Right atrium auricular region (tissue), 2 donors: ENCODE measurements around the gene COL4A6. TPM values are rescaled to one million over a fixed set of nuclear protein-coding genes. Genes with fewer than 3 reads are reported as not detected.

Experiments used
- DNase-seq: peaks from one replicate; pipeline ENCODE4 v3.0.0-alpha.2; 2019; ENCODE audit warnings: low spot score
- H3K27ac ChIP-seq, 2 donors: fragments of 200-600 bp; sonication (generic); 1 replicate in 1 of 2; 2 replicates in 1 of 2; pipeline ENCODE4 v1.5.1; 2016 to 2019
- H3K27me3 ChIP-seq, 2 donors: fragments of 200-600 bp; sonication (generic); one replicate each; pipeline versions ENCODE4 v1.5.1 to v1.6.0; 2017 to 2019
- H3K36me3 ChIP-seq: fragments of 200-600 bp; sonication (generic); one replicate; pipeline ENCODE4 v1.5.1; 2016
- H3K4me1 ChIP-seq, 2 donors: fragments of 200-600 bp; sonication (generic); one replicate each; pipeline versions ENCODE4 v1.5.1 to v1.6.0; 2017 to 2019
- H3K4me3 ChIP-seq, 2 donors: fragments of 200-600 bp; sonication (generic); 1 replicate in 1 of 2; 2 replicates in 1 of 2; pipeline ENCODE4 v1.5.1; 2017 to 2019; ENCODE audit warnings: mild to moderate bottlenecking in 1 of 2, moderate library complexity in 1 of 2
- H3K9me3 ChIP-seq, 2 donors: fragments of 200-600 bp; sonication (generic); one replicate each; pipeline ENCODE4 v1.5.1; 2019
- CTCF ChIP-seq, 2 donors: fragments of 200-600 bp; sonication (generic); IDR thresholded peaks; one replicate each; pipeline ENCODE4 v1.5.1; 2019; ENCODE audit warnings: antibody characterized with exemption in 2 of 2
- total RNA-seq, 2 donors: library from RNA; depleted of rRNA; stranded (reverse); fragments of >200 nt; gene quantifications; one replicate each; pipeline ENCODE4 v1.1.0, GENCODE V29; 2016

The COL4A6 gene
- total RNA-seq, 2 donors from 2014 or later, result 4.6 to 17.7 TPM

GRCh38 chrX:108307132-108308085 lies 130.8 kb downstream of the COL4A6 start:
- no peaks in the 10 kb centered on the region for H3K4me1 ChIP-seq
- no peaks in the 10 kb centered on the region for H3K27me3 ChIP-seq
- no peak for TF ChIP-seq CTCF (IDR thresholded peaks at IDR 0.05)
- no peak for DNase-seq
- H3K27ac ChIP-seq, result peak overlapping the region in 1 of 2 donors; percentile 29
- H3K9me3 ChIP-seq, result no peaks in the 10 kb centered on the region
- no peak overlapping the region for H3K4me3 ChIP-seq
- H3K36me3 ChIP-seq, result no peaks in the 10 kb centered on the region

- Histone ChIP-seq H3K4me1 (no peaks in the 10 kb centered on the region), H3K4me3 (no peak overlapping the region), H3K9me3 (no peaks in the 10 kb centered on the region), H3K27me3 (no peaks in the 10 kb centered on the region), H3K27ac (no peak overlapping the region), H3K36me3 (no peaks in the 10 kb centered on the region)
- no peak for TF ChIP-seq CTCF (IDR thresholded peaks at IDR 0.05)
- no peak for DNase-seq
These were observed 132.1 kb downstream of the COL4A6 start for GRCh38 chrX:108306086-108306485.

GRCh38 chrX:108304757-108305156 lies 133.5 kb downstream of the COL4A6 start:
- H3K27ac ChIP-seq, result no peak overlapping the region
- no peaks in the 10 kb centered on the region for H3K36me3 ChIP-seq
- H3K4me3 ChIP-seq, result no peak overlapping the region
- no peaks in the 10 kb centered on the region for H3K27me3 ChIP-seq
- no peak for TF ChIP-seq CTCF (IDR thresholded peaks at IDR 0.05)
- DNase-seq, result no peak
- no peaks in the 10 kb centered on the region for H3K9me3 ChIP-seq
- H3K4me1 ChIP-seq, result no peaks in the 10 kb centered on the region

- H3K27ac ChIP-seq, result no peak overlapping the region
- H3K36me3 ChIP-seq, result no peaks in the 10 kb centered on the region
- no peak overlapping the region for H3K4me3 ChIP-seq
- H3K27me3 ChIP-seq, result no peaks in the 10 kb centered on the region
- H3K4me1 ChIP-seq, result no peaks in the 10 kb centered on the region
- no peaks in the 10 kb centered on the region for H3K9me3 ChIP-seq
- peak in 1 of 2 donors; percentile 55 for TF ChIP-seq CTCF (IDR thresholded peaks at IDR 0.05)
- no peak for DNase-seq
These were observed 134.0 kb downstream of the COL4A6 start for GRCh38 chrX:108304210-108304609.

GRCh38 chrX:108303682-108304081 lies 134.5 kb downstream of the COL4A6 start:
- no peak for DNase-seq
- no peak for TF ChIP-seq CTCF (IDR thresholded peaks at IDR 0.05)
- Histone ChIP-seq H3K9me3 (no peaks in the 10 kb centered on the region), H3K27me3 (no peaks in the 10 kb centered on the region), H3K4me1 (no peaks in the 10 kb centered on the region), H3K4me3 (no peak overlapping the region), H3K36me3 (no peaks in the 10 kb centered on the region), H3K27ac (no peak overlapping the region)
